Superior temporal gyrus (tissue), 1 donor: ENCODE results near the gene VGLL2.
"Not testable (repeated sequence)": the region's sequence is repeated elsewhere in the genome, so short reads cannot be mapped to it uniquely, and the experiment has no call there.

ENCODE experiments used
- DNase-seq: peaks from one replicate; pipeline ENCODE4 v3.0.0-alpha.2; 2016; ENCODE audit errors: extremely low spot score

Gene VGLL2

DNA sequence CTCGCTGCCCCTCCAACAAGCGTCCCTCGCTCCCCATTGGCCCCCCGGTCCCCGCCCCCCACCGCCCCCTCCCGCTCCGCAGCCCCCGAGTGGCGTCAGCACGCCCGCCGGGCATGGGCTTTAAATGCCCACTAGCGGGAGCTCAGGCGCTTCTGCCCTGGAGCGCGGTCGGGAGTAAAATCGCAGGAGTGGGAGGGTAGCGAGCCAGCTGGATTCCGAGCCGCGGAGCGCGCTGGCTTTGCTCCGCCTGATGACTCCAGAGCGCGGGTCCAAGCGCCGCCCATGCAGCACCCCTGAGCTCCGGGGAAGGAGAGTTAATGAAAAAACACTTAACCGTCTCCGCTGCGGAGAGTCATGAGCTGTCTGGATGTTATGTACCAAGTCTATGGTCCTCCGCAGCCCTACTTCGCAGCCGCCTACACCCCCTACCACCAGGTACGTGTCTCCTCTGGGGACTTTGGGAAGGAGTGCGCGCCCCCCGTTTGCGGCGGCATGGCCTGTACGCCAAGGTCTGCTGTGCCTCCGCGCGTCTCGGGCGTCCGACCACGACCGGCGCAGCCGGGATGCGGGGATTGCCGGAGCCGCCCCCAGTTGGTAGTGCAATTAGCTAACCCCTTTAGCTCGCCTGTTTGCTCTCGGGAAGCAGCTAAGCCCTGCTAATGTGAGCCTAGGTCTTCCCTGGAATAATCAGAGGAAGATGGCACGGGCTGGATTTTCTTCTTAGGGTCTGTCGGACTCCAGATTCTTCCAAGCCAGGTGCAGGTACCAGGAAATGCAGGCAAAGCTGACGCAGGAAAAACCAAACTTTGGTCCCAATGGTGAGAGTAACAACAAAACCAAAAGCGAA, at the start of gene VGLL2:
VGLL2 (plus strand) TSS at position 149 of the 847 bp plus-strand sequence; CDS start at position 355, 206 bp downstream.
- DNase-seq = no peak

DNA sequence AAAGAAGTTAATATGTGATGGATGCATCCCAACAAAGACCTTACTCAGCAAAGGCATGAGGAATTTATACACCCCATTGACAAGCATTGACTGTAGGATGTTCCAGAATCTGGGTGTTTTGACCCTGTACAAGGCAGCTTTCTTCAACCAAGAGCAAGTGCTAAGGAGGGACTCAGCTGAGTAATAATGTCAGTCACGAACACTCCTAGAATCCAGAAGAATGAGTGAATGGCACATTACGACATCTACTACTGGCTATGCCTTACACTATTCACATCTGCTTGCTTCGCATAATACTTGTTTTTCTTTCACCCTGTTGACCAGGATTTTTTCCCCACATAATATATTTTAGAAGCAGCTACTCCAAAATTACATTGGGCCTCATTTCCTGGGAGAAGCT, 42.5 kb upstream of the VGLL2 start:
- DNase-seq = no peak

- DNase-seq = no peak
Observed at GRCh38 chr6:117226778-117227177, 38.6 kb upstream of the VGLL2 start.

- no peak for DNase-seq
Observed at GRCh38 chr6:117227245-117227962, 38.0 kb upstream of the VGLL2 start.

GRCh38 chr6:117228202-117228601, 37.2 kb upstream of the VGLL2 start:
- DNase-seq = no peak

DNA sequence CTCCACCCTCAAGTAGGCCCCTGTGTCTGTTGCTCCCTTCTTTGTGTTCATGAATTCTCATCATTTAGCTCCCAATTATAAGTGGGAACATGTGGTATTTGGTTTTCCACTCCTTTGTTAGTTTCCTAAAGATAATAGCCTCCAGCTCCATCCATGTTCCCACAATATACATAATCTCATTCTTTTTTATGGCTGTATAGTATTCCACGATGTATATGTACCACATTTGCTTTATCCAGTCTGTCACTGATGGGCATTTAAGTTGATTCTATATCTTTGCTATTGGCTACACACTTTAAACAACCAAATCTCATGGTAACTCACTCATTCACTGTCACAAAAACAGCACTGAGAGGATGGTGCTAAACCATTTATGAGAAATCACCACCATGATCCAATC, 35.5 kb upstream of the VGLL2 start:
- DNase-seq = no peak

- no peak for DNase-seq
Observed at GRCh38 chr6:117231466-117231865, 33.9 kb upstream of the VGLL2 start.

DNA sequence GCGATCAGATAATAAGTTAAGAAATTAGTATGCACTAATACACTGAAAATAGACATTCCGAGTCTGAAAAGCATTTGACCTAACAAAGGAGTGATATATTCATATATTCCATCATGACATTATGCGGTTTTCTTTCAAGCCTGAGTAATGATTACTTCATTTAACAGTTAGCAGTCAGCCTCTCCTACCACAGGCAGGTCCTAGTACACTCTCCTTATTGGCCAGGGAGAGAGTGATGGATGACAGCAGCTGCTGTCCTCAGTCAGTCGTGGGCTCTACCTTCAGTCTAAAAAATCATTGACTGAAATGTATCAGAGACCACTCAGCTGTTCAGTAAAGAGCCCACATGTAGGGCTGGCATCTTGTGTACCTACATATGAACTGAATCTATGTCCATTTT, 33.2 kb upstream of the VGLL2 start:
- DNase-seq = no peak

GRCh38 chr6:117233145-117233544, 32.2 kb upstream of the VGLL2 start:
- no peak for DNase-seq

- no peak for DNase-seq
Observed at GRCh38 chr6:117237561-117237960, 27.8 kb upstream of the VGLL2 start.

GRCh38 chr6:117244571-117244970, 20.8 kb upstream of the VGLL2 start:
- DNase-seq = not testable (repeated sequence)

- DNase-seq = not testable (repeated sequence)
Observed at GRCh38 chr6:117244979-117245378, 20.4 kb upstream of the VGLL2 start.

DNA sequence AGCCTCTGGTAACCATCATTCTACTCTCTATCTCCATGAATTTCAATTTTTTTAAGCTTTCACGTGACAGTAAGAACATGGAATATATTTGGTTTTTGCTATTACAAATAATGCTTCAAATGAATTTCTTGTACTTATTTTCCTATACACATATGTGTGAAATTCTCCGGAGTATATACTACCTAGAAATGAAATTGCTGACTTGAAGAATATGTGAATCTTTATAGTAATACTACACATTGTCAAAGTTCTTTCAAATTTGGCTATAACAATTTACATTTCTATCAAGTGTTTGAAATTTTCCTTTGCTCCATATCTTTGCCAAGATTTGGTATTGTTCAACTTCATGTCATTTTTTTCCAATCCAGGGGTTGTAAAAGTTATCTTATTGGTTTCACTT, 11.6 kb upstream of the VGLL2 start:
- no peak for DNase-seq

- DNase-seq = no peak
Observed at GRCh38 chr6:117262799-117263198, 2.6 kb upstream of the VGLL2 start.

DNA sequence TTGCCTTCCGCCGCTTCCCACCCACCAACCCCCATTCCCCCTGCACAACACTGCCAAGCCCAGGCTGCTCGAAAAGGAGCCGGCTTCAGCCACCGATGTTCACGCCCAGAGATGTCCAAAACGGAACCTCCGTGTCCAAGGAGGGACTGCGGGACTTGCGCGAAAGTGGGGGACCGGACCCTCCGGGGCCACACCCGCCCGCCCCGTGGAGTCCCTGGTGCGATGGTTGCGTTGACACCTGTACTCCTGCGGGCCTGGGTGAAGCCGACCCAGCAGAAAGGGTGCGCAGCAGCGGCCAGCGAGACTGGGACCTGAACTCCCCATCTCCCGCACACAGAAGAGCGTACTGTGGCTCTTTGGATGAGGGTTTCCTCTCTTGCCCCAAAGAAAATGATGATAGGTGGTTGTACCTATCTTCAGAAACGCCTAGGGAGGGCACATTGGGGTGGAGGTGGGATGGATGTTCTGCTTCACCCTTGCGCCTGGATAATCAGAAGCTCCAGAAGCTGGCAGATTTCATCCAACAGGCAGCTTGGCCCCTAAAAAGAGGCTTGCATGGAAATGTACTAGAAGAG, 1.9 kb upstream of the VGLL2 start:
- no peak for DNase-seq

- no peak for DNase-seq
Observed at GRCh38 chr6:117264369-117264691, 1.0 kb upstream of the VGLL2 start.

GRCh38 chr6:117264692-117265409, 507 bp upstream of the VGLL2 start:
- no peak for DNase-seq

GRCh38 chr6:117266257-117267053, 1.1 kb downstream of the VGLL2 start:
- DNase-seq = no peak

GRCh38 chr6:117267054-117267347, 1.6 kb downstream of the VGLL2 start:
- no peak for DNase-seq

- DNase-seq = no peak
Observed at GRCh38 chr6:117267766-117268534, 2.6 kb downstream of the VGLL2 start.

- DNase-seq = no peak
Observed at GRCh38 chr6:117268924-117269323, 3.6 kb downstream of the VGLL2 start.
